SJCRH30 (cell line): ENCODE results near the gene TMEM119. TPM values are rescaled to one million over a fixed set of nuclear protein-coding genes. Genes with fewer than 3 reads are reported as not detected.

Experiments
- DNase-seq, 2 experiments: peaks; one replicate each; pipeline ENCODE4 v3.0.0-alpha.2; 2015 to 2020
- H3K27ac ChIP-seq: fragments of 250-450 bp; sonication (Bioruptor Pico); 2 replicates; pipeline ENCODE4 v1.5.1; 2020; ENCODE audit warnings: mild to moderate bottlenecking, moderate library complexity
- H3K27me3 ChIP-seq: fragments of 250-450 bp; sonication (Bioruptor Pico); 2 replicates; pipeline ENCODE4 v1.5.1; 2020; ENCODE audit warnings: mild to moderate bottlenecking, moderate library complexity
- H3K36me3 ChIP-seq: fragments of 250-450 bp; sonication (Bioruptor Pico); 2 replicates; pipeline ENCODE4 v1.5.1; 2020; ENCODE audit warnings: mild to moderate bottlenecking, moderate library complexity
- H3K4me1 ChIP-seq: fragments of 250-450 bp; sonication (Bioruptor Pico); 2 replicates; pipeline ENCODE4 v1.5.1; 2020; ENCODE audit warnings: mild to moderate bottlenecking, moderate library complexity
- H3K4me3 ChIP-seq: fragments of 250-450 bp; sonication (Bioruptor Pico); 2 replicates; pipeline ENCODE4 v1.5.1; 2020; ENCODE audit warnings: mild to moderate bottlenecking, moderate library complexity
- H3K9me3 ChIP-seq: fragments of 250-450 bp; sonication (Bioruptor Pico); replicated peaks from 2 replicates; pipeline ENCODE4 v1.5.1; 2020; ENCODE audit warnings: mild to moderate bottlenecking, moderate library complexity
- total RNA-seq: library from RNA; depleted of rRNA; stranded (reverse); fragments of >200 nt; shearing (Covaris generic); gene quantifications from 2 replicates; pipeline ENCODE4 v1.2.3, GENCODE V29; 2014

The TMEM119 gene
- total RNA-seq, 1 experiment from 2014 or later: 19.1 TPM

- Histone ChIP-seq H3K36me3 (no peaks in the 10 kb centered on the region), H3K27me3 (no peaks in the 10 kb centered on the region), H3K4me3 (no peak overlapping the region), H3K9me3 (no peaks in the 10 kb centered on the region), H3K27ac (no peak overlapping the region), H3K4me1 (peaks cover 15% of the 10 kb centered on the region; the same call in 1 of the 2 replicates)
- DNase-seq: no peak
These were observed 5.3 kb upstream of the TMEM119 start for GRCh38 chr12:108602976-108603704.

GRCh38 chr12:108602209-108602705 is 4.4 kb upstream of the TMEM119 start:
- no peak for DNase-seq
- Histone ChIP-seq H3K36me3 (no peaks in the 10 kb centered on the region), H3K4me1 (peaks cover 15% of the 10 kb centered on the region; the same call in 1 of the 2 replicates), H3K27ac (no peak overlapping the region), H3K4me3 (no peak overlapping the region), H3K27me3 (no peaks in the 10 kb centered on the region), H3K9me3 (no peaks in the 10 kb centered on the region)

- Histone ChIP-seq H3K36me3 (no peaks in the 10 kb centered on the region), H3K27me3 (no peaks in the 10 kb centered on the region), H3K27ac (no peak overlapping the region), H3K4me3 (no peak overlapping the region), H3K4me1 (peaks cover 18% of the 10 kb centered on the region; the same call in 1 of the 2 replicates), H3K9me3 (no peaks in the 10 kb centered on the region)
- DNase-seq: peak; percentile 30 to 54
These were observed 2.8 kb upstream of the TMEM119 start for GRCh38 chr12:108600702-108601007.

- H3K36me3 ChIP-seq: no peaks in the 10 kb centered on the region
- no peaks in the 10 kb centered on the region for H3K27me3 ChIP-seq
- no peak overlapping the region for H3K4me3 ChIP-seq
- no peak for DNase-seq
- H3K4me1 ChIP-seq: peaks cover 18% of the 10 kb centered on the region; the same call in 1 of the 2 replicates
- H3K9me3 ChIP-seq: no peaks in the 10 kb centered on the region
- H3K27ac ChIP-seq: no peak overlapping the region
These were observed 2.2 kb upstream of the TMEM119 start for GRCh38 chr12:108599948-108600701.

- H3K9me3 ChIP-seq: no peaks in the 10 kb centered on the region
- H3K4me1 ChIP-seq: peaks cover 15% of the 10 kb centered on the region; the same call in 1 of the 2 replicates
- H3K36me3 ChIP-seq: no peaks in the 10 kb centered on the region
- no peak for DNase-seq
- no peak overlapping the region for H3K4me3 ChIP-seq
- no peaks in the 10 kb centered on the region for H3K27me3 ChIP-seq
- no peak overlapping the region for H3K27ac ChIP-seq
These were observed 1.7 kb upstream of the TMEM119 start for GRCh38 chr12:108599541-108599940.

- no peak for DNase-seq
- H3K27ac ChIP-seq: peak overlapping the region; percentile 6; the same call in 1 of the 2 replicates
- H3K9me3 ChIP-seq: no peaks in the 10 kb centered on the region
- no peaks in the 10 kb centered on the region for H3K27me3 ChIP-seq
- peaks cover 15% of the 10 kb centered on the region; the same call in 1 of the 2 replicates for H3K4me1 ChIP-seq
- H3K4me3 ChIP-seq: peak overlapping the region; percentile 61
- no peaks in the 10 kb centered on the region for H3K36me3 ChIP-seq
These were observed 818 bp upstream of the TMEM119 start for GRCh38 chr12:108598553-108599250.

- peaks cover 15% of the 10 kb centered on the region; the same call in 1 of the 2 replicates for H3K4me1 ChIP-seq
- no peak for DNase-seq
- H3K27me3 ChIP-seq: no peaks in the 10 kb centered on the region
- H3K27ac ChIP-seq: no peak overlapping the region
- no peaks in the 10 kb centered on the region for H3K9me3 ChIP-seq
- peak overlapping the region; percentile 61 for H3K4me3 ChIP-seq
- no peaks in the 10 kb centered on the region for H3K36me3 ChIP-seq
These were observed 878 bp downstream of the TMEM119 start for GRCh38 chr12:108596854-108597558.

- H3K27me3 ChIP-seq: no peaks in the 10 kb centered on the region
- no peak for DNase-seq
- H3K4me3 ChIP-seq: no peak overlapping the region
- peaks cover 13% of the 10 kb centered on the region; the same call in 1 of the 2 replicates for H3K4me1 ChIP-seq
- H3K9me3 ChIP-seq: no peaks in the 10 kb centered on the region
- H3K36me3 ChIP-seq: no peaks in the 10 kb centered on the region
- no peak overlapping the region for H3K27ac ChIP-seq
These were observed 1.9 kb downstream of the TMEM119 start for GRCh38 chr12:108595711-108596647.

GRCh38 chr12:108594960-108595710 is 2.7 kb downstream of the TMEM119 start:
- no peaks in the 10 kb centered on the region for H3K9me3 ChIP-seq
- H3K4me3 ChIP-seq: no peak overlapping the region
- H3K27ac ChIP-seq: no peak overlapping the region
- H3K27me3 ChIP-seq: no peaks in the 10 kb centered on the region
- H3K4me1 ChIP-seq: peaks cover 13% of the 10 kb centered on the region; the same call in 1 of the 2 replicates
- no peak for DNase-seq
- no peaks in the 10 kb centered on the region for H3K36me3 ChIP-seq

GRCh38 chr12:108594323-108594903 is 3.5 kb downstream of the TMEM119 start:
- H3K4me1 ChIP-seq: peaks cover 17% of the 10 kb centered on the region
- no peaks in the 10 kb centered on the region for H3K9me3 ChIP-seq
- no peaks in the 10 kb centered on the region for H3K36me3 ChIP-seq
- H3K4me3 ChIP-seq: no peak overlapping the region
- H3K27me3 ChIP-seq: no peaks in the 10 kb centered on the region
- H3K27ac ChIP-seq: no peak overlapping the region
- no peak for DNase-seq

- no peak overlapping the region for H3K4me3 ChIP-seq
- no peaks in the 10 kb centered on the region for H3K36me3 ChIP-seq
- H3K9me3 ChIP-seq: no peaks in the 10 kb centered on the region
- H3K27me3 ChIP-seq: no peaks in the 10 kb centered on the region
- peaks cover 31% of the 10 kb centered on the region for H3K4me1 ChIP-seq
- DNase-seq: no peak
- no peak overlapping the region for H3K27ac ChIP-seq
These were observed 5.6 kb downstream of the TMEM119 start for GRCh38 chr12:108592033-108592909.
